ENCODE measurements around the gene CPED1.
"Not testable (repeated sequence)": the region's sequence is repeated elsewhere in the genome, so short reads cannot be mapped to it uniquely, and the experiment has no call there.

The CPED1 gene

DNA sequence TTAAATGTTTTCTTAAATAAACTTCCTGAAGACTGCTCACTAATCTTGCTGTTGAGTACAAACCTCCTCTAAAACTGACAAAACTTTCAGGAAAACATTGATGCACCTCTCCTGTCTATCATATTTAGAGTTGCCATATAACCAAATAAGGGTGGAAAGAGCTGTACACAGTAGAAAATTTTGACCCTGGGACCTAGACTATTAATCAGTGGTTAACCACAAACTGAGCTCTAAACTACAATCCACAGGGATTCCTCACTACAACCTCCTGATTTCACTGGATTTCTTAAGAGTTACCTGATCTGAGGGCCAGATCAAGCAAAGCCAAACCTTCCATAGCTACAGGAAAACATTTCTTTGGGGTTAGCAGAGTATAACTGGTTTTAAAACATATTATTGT is 300.4 kb downstream of the CPED1 start:
- DNase-seq (ENCODE audit: low spot score) = no peak

DNA sequence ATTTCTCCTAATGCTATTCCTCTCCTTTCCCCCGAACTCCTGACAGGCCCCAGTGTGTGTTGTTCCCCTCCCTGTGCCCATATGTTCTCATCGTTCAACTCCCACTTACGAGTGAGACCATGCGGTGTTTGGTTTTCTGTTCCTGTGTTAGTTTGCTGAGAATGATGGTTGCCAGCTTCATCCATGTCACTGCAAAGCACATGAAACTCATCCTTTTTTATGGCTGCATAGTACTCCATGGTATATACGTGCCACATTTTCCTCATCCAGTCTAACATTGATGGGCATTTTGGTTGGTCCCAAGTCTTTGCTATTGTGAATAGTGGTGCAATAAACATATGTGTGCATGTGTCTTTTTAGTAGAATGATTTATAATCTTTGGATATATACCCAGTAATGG is 301.4 kb downstream of the CPED1 start:
- DNase-seq (ENCODE audit: low spot score) = not testable (repeated sequence)

DNA sequence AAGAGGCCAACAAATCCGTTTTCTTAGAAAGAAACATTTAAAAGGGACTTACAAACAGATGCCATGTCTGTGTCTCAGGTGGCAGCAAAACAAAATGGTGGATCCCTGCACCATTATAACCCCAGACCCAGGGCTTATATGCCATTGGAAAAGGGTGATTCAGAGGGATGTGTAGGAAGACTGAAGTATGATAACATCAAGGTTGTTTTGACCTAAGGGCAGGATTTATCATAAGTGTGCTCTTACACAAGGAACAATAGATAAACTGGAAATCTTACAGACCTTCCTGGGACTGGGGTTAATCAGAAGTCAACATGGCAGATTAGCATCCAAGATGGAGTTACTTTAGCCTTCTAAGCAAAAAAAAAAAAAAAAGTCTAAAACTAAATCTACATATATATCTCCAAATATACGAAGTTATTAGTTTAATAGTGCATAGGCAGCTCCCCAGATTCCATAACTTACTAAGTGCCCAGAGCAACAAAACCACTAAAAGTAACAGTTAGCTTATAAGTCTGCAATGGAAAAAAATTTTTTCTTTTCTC is 306.0 kb downstream of the CPED1 start:
- DNase-seq (ENCODE audit: low spot score) = no peak

DNA sequence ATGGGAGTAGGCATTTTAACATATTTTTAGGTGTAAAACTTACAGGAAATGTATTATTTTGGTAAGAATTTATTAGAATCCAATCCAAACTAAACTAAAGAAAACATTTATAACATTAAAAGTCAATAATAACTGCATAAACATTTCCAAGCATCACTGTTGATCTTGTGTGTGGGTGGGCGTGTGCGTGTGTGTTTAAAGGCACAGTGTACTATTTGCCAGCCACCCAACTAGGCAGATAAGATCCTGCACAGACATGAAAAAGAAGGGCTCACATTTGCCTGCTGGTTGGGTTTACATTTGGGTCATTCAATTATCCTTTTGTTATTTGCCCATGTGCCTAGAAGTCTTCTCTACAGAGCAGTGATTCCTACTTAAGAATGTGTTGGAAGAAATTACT is 309.3 kb downstream of the CPED1 start:
- no peak for DNase-seq (ENCODE audit: low spot score)

DNA sequence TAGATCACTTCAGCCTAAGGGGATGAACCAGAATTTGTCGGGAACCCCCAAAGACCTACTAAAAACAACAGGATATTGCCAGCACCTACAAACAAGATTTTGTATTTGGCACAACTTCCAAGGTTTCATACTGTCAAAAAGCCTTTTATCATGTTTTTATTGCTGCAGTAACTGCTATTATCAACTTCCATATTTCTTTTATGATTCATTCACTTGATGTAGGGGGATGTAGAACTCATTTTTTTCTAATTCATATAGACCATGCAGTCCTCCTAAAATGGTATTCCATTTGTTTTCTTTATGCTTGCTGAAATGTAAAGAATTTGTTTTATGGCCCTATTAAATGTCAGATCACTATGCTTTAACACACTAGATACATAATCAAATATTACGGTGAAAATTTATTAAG is 310.3 kb downstream of the CPED1 start:
- no peak for DNase-seq (ENCODE audit: low spot score)

DNA sequence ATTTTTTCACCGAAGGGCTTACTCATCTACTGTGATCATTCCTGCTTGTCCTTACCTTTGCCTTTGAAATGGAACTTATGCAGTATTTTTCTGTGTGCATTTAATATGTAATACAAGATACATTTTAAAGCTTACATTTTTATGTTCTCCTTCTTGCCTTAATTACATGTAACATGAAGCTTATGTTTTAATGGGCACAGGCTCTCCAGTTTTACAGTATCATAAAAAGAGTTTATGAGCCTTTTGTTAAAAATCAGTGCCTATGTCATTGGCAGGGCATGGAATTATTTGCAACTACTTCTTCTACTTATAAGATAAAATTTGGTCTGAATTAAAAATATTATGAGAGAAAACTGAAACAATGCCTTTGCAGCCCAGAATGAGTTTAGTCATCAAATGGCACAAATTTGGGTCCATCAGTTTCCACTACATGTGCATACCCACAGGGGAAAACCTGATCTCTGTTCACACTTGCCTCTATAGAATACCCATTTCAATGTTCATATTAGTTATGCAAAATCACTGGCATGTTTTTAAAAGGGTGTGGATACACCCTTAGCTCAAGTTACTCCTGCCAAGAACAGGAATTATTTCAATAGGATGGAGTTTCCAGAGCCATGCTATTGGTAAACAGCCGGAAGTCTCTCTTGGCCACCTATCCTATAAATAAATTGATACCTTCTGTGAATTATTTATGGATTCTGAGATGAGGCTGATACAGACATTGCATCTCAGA is 312.3 kb downstream of the CPED1 start:
- no peak for DNase-seq (ENCODE audit: low spot score)

DNA sequence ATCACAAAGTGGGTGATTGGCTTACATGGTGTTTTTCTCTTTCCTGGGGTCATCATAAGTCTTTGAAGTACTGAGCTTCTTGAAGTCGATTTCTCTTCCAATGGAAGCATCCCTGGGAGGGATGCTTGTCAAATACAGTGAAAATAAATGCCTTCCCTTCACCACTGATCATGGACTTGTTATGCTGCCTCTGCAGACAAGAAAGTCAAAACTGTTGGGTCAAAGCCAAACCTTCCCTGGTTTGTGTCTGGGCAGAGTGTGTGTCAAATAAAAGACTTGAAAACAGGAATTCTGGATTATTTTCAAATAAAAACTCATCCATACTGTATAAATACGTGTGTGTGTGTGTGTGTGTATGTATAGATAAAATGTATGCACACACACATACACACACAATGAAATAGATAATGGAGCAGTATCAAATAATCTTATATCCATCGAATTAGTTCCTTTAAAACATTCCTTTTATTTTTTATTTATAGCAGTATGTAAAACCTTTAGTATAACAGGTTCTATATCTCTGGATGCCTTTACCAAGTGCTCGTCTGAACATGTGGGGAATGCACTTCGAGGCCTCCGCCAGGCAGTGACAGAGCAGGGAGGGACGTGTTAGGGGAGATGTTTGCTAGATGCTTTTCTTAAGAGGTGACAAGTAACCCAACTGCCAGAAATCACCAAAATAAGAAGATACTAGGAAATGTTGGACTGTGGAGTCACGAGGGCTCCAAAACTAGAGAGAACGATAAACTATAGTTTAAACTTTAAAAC is 313.1 kb downstream of the CPED1 start:
- DNase-seq (ENCODE audit: low spot score) = no peak

DNA sequence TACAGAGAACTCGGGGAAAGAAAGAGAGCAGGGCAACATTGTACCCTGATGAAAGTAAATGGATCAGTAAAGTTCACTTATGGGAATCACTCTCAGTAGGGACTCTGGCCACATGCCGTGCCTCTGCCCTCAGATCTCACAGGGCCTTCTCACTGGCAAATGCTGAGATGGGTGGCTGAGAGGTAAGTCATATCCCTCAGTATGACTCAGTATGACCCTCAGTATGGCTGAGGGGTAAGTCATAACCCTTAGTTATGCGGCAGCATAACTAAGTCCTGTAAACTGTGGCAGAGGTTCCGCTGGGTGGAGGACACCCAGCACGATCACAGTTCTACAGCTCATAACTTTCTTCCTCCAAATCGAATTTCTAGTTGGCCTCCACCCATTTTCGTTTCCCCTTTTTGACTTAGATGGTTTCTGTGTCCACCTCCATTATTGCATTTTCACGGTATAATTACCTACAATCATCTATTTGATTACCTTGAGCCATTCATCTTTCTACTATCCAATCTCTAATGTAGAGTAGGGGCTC is 313.8 kb downstream of the CPED1 start:
- no peak for DNase-seq (ENCODE audit: low spot score)

DNA sequence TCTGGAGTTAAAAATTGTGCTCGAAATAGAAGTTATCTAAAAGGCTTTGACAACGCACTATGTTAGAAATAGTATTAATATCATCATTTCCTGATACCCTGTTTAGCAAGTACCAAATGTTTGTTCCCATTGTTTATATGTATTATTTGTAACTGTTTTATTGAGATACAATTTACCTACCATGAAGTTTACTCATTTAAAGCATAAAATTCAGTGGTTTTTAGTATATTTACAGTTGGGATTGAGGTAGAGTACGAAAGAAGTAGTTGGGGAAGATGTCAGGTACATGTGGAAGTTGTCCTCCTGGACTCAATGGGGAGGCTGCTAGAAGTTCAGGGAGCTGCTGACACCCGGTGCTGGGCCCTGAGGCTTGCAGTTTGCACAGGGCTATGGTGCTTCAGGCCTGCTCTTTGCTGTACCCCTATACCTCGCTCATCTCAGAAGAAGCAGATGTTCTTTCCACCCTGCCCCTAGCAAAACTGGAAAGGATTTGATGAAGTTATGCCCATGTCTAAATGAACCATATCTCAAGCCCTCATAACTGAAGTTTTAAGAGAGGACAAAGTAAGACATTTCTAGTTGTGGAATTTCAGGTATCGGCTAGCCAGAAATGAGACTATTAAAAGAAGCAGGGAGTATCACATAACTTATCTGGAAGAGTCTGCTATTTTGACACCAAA is 315.1 kb downstream of the CPED1 start:
- no peak for DNase-seq (ENCODE audit: low spot score)

DNA sequence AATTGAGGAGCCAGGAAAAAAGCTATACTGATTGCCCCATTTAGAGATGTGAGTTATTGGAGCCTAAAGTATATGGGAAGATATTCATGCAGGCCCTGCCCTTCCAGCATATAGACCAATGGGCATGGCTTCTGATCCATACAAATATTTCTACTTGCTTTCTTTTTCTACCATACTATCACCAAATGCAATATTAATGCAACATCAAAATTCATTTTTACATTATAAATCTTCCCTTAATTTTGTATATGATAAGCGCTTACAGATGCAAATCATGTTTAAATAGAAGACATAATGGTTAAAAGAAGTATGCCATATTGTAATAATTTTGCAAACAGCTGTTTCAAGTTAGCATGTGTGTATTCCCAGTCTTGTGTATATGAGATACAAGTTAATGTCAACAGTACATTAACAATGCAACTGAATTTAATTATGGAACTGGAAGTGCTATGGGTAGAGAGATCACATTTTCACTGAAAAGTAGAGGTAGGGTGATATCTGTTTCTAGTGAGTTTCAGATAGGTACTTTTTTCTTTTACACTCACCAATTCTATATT is 315.7 kb downstream of the CPED1 start:
- no peak for DNase-seq (ENCODE audit: low spot score)

DNA sequence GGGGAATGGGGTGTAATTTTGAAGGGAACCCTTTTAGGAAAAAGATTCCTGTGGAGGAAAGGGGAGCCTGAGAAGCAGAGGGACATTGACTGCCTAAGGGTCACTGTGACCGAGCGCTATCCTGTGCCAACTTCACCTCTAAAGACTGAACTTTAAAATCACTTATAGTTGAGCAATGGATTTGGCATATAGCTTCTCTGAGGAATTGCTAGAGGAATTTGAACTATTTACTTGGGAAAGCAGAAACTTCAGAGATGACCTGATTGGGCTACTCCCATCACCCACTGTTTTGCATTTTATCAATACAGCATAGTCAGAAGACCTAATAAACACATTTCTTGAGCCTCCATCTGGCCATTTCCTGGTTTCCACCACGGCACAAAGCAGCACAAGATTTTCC is 316.6 kb downstream of the CPED1 start:
- no peak for DNase-seq (ENCODE audit: low spot score)

DNA sequence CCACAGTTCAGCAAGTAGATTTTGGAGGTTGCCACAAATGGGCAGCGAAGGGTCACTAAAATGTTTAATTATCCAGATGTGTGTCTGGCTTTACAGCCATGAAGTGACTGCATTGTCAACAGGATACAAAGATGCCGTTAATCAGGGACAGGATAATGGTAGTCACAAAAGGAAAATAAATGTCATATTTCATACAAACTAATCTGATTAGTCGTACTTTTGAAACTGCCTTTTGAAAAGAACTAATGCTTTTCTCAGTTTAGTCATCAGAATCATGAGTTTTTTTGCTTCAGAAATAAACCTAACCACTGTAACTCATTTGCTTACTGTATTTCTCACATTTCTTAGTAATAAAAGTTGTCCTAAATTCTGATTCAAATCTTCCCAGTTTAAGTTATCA is 318.1 kb downstream of the CPED1 start:
- no peak for DNase-seq (ENCODE audit: low spot score)

DNA sequence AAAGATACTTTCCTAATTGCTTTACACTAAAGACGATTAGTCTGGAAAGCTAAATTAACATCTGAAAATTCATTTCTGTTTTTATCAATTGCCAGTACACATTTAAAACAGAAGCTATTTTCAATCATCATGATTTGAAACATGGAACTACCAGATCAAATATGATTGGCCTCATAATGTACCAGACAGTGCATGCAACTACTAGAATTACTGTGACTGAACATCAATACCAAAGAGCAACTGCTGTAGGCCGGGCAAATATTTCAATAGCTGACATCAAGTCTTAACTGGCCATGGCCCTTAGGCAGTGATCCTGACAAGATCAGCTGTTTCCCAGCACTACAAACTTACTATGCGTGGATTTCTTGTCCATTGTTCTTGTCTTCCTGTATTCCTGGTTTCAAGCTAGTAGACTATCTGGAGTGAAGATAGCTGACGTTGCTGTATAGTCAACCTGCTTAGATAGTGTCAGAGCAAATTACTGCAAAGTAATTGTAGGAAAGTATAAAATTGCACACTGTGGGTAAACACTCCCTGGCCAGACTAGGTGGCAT is 318.6 kb downstream of the CPED1 start:
- no peak for DNase-seq (ENCODE audit: low spot score)

DNA sequence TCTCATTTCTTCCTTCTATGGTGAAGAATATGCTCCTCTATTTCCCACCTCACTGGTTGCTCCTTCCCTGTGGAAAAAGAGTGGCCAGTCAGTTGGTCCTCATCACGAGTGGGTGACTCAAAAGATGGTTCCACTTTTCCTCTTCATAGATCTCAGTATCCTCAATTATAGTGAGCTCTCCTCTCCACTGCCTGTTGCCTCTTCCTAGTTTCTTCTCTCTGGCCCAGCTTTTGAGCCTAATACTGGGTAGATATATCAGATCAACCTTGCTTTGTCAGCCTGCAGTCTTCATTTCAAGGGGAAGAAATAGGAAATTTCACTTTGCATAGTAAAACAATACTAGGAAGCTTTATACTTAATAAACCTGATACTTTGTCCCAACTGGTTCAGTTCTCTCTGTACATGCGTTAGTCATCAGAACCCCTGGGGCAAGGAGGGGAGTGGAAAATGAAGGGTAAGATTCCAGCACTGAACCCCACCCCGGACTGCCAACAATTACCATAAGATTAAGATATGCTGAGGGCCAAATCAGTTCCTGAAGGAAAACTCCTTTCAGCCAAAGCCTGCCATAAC is 324.8 kb downstream of the CPED1 start:
- no peak for DNase-seq (ENCODE audit: low spot score)

DNA sequence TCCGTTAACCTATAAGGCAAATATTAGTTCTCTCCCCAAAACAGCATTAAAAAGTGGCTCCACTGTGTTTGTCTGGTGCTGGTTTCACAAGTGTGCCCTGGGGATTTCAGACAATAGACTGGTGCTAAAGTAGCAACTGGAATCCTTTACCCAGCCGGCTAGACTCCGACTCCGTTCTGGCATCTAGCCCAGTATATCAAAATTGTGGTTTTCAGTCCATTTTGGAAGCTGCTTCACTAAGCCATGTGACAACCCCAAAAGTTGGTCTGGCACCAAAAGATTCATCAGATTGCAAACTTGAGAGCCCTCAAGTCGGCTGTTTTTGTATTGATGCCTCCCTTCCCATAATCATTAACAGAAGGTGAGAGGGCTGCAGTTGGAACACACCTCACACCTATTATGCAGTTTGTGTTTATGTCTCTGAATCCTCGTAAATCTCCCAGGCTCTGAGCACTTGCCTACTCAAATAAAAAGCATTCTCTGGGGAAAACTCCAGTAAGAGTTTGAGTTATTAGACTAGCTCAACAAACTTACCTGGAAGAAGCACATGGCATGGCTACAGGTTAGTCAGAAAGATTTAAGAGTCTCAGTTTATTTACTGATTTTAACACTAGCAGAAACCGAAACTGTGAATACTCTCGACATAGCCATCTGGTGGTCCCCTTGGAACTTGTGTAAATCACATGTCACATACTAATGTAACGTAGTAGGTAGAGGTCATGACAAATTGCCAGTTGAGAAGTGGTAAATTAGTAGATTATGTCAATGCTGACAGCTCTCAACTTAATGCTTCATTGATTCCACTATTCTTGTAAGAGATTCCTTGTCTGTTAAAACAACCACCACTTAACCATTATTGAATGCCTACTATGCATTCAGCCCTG is 325.5 kb downstream of the CPED1 start:
- DNase-seq (ENCODE audit: low spot score) = no peak

DNA sequence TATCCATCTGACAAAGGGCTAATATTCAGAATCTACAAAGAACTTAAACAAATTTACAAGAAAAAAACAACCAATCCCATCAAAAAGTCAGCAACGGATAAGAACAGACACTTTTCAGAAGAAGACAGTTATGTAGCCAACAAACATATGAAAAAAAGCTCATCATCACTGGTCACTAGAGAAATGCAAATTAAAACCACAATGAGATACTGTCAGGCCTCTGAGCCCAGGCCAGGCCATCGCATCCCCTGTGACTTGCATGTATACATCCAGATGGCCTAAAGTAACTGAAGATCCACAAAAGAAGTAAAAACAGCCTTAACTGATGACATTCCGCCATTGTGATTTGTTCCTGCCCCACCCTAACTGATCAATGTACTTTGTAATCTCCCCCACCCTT is 326.7 kb downstream of the CPED1 start:
- not testable (repeated sequence) for DNase-seq (ENCODE audit: low spot score)

DNA sequence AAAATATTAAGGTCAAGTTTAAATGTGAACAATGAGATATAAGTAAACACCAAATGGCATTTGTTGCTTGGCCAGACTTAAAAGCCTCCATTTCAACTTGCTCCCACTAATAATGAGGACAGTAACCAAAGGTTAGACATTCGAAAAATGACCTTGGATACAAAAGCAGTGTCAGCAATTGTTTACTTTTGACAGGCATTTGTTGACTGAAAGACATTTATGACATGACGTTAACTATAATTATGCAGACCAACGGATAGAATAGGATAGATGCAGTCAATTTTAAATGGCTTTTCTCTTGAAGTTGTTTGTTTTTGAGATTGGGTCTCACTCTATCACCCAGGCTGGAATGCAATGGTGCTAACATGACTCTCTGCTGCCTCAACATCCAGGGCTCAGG is 333.9 kb downstream of the CPED1 start:
- no peak for DNase-seq (ENCODE audit: low spot score)

DNA sequence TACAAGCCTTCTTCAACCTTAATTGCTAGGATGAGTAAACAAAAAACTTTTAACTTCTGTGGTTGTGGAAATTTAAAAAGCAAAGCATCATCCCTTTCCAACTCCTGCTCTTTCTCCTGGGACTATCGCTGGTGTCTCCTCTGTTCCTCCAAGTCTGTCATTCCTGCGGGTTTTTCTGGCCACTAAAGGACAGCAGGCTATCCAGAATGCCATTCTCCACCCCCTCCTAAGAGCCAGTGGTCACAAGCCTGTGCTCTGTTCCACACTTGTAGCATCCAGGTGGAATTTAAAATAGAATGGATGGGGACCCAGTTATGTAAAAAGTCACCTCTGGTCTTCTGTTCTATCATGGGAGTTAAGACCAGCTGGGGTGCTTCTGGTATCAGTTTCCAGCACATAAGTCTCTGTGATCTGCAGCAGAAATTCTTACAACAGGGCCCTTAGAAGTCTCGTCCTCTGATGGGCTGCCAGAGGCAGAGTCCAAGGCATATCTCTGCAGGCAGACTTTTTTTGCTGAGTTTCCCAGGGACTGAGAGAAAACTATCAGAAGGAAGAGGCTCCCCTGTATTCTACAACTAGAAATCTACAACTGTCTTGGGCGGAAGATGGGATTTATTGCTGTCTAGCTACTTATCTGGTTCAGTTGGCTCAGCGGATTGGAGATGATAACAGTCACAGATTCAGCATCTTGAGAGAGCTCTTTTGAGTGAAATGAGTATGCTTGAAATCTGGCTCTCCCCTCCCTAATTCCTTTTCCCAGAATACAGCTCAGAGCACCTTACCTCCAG is 335.2 kb downstream of the CPED1 start:
- DNase-seq (ENCODE audit: low spot score) = no peak

DNA sequence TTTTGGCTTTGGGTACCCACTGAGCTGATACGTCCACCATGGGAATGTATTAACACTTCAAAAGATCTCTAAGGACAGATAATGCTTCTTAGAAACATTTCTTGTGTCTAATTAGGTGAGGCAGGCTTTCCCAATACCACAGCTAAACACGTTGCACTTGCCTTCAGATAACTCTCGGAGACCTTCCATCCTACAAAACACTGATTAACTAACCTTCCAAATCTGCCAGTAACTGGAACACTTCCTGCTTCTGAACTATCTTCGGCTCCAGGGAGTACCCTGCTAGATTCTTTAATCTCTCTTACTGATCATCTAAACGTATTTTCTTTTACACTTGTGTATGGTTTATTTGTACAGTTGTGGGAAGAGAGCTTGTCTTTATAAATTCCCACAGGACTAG is 339.2 kb downstream of the CPED1 start:
- no peak for DNase-seq (ENCODE audit: low spot score)

All from ecto neural progenitor cell (in vitro differentiated cells).